Measurements from ENCODE around the gene BNC1.

DNA sequence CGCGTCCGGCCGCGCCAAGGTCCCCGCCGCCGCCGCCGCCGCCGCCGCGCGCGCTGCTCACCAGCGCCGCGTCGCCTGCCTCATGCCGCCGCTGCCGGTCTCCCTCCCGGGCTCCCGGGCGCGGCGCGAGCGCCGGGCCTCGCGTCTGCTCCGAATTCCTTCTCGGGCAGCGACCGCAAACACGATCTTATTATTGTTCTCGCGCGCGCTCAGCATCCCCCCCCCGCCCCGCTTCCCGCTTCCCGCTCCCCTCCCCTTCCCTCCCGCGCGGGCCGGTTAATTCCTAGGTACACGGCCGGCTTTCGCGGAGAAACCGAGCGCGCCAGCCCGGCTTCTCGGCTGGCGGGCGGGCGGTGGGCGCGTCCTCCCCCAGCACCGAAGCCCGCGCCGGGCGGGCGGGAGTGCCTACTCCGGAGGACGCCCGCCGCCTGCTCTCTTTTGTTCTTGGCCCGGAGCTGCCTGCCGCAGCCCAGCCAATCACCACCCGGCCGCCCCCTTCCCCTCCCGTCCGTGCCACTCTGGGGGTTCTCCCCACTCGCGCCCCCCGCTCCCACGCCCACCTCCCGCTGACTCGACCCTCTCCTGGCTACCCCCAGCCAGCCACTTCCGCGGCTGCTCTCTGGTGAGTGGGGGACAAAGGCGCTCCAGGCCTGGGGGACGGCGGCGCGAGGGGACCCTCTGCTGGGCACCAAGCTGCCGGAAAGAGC lies 76.7 kb downstream of the BNC1 start, which contains the start of gene HDGFL3:
- TF ChIP-seq MAZ (IDR thresholded peaks at IDR 0.05; ENCODE audit: borderline replicate concordance, low read depth, low read length) (peak; percentile 17; the same call in 1 of the 2 replicates), POLR2A (IDR thresholded peaks at IDR 0.05; ENCODE audit: low read depth, low read length) (peak; percentile 85), MXI1 (IDR thresholded peaks at IDR 0.05; ENCODE audit: borderline replicate concordance, low read depth, low read length) (no peak), SMC3 (IDR thresholded peaks at IDR 0.05; ENCODE audit: low read depth, low read length) (no peak), RFX5 (IDR thresholded peaks at IDR 0.05; ENCODE audit: low read depth, low read length) (no peak), RAD21 (IDR thresholded peaks at IDR 0.05; ENCODE audit: low read length) (peak; percentile 11; the same call in 1 of the 2 replicates), CEBPB (IDR thresholded peaks at IDR 0.05; ENCODE audit: low read depth, low read length) (no peak), BHLHE40 (IDR thresholded peaks at IDR 0.05; ENCODE audit: low read depth, low read length) (no peak), RCOR1 (IDR thresholded peaks at IDR 0.05; ENCODE audit: insufficient replicate concordance, low read length) (no peak), CHD1 (IDR thresholded peaks at IDR 0.05; ENCODE audit: low read depth, low read length) (no peak), MAFK (IDR thresholded peaks at IDR 0.05; ENCODE audit: low read depth, low read length) (no peak)
- TF ChIP-seq, protein P1, sequence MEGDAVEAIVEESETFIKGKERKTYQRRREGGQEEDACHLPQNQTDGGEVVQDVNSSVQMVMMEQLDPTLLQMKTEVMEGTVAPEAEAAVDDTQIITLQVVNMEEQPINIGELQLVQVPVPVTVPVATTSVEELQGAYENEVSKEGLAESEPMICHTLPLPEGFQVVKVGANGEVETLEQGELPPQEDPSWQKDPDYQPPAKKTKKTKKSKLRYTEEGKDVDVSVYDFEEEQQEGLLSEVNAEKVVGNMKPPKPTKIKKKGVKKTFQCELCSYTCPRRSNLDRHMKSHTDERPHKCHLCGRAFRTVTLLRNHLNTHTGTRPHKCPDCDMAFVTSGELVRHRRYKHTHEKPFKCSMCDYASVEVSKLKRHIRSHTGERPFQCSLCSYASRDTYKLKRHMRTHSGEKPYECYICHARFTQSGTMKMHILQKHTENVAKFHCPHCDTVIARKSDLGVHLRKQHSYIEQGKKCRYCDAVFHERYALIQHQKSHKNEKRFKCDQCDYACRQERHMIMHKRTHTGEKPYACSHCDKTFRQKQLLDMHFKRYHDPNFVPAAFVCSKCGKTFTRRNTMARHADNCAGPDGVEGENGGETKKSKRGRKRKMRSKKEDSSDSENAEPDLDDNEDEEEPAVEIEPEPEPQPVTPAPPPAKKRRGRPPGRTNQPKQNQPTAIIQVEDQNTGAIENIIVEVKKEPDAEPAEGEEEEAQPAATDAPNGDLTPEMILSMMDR (conservative IDR thresholded peaks at IDR 0.05; ENCODE audit: low read depth, low read length), result no peak
- TF ChIP-seq, protein P2, sequence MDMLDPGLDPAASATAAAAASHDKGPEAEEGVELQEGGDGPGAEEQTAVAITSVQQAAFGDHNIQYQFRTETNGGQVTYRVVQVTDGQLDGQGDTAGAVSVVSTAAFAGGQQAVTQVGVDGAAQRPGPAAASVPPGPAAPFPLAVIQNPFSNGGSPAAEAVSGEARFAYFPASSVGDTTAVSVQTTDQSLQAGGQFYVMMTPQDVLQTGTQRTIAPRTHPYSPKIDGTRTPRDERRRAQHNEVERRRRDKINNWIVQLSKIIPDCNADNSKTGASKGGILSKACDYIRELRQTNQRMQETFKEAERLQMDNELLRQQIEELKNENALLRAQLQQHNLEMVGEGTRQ (IDR thresholded peaks at IDR 0.05; ENCODE audit: low read depth, low read length), result no peak
- TF ChIP-seq, protein P3, sequence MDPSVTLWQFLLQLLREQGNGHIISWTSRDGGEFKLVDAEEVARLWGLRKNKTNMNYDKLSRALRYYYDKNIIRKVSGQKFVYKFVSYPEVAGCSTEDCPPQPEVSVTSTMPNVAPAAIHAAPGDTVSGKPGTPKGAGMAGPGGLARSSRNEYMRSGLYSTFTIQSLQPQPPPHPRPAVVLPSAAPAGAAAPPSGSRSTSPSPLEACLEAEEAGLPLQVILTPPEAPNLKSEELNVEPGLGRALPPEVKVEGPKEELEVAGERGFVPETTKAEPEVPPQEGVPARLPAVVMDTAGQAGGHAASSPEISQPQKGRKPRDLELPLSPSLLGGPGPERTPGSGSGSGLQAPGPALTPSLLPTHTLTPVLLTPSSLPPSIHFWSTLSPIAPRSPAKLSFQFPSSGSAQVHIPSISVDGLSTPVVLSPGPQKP (IDR thresholded peaks at IDR 0.05; ENCODE audit: borderline replicate concordance, low read depth, low read length), result no peak

Measured in IMR-90 (cell line).